HK-2 (cell line): ENCODE results near the gene NLGN1.

Source experiments
- DNase-seq: peaks from one replicate; pipeline ENCODE4 v3.0.0-alpha.2; 2018; ENCODE audit not compliant: unreplicated experiment

The NLGN1 gene

DNA sequence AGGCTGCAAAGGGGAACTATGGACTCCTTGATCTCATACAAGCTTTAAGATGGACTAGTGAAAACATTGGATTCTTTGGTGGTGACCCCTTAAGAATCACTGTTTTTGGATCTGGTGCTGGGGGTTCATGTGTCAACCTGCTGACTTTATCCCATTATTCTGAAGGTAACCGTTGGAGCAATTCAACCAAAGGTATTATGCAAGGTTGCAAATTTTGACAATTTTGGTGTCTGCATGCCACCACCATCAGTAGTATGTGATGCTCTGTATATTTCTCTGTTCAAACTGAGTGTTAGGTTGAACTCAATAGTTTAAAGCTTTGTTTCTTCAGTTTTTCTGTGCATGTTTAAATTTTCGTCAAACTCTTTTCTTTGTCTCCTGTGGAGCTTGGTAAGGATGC lies 877.8 kb downstream of the NLGN1 start:
- no peak for DNase-seq

DNA sequence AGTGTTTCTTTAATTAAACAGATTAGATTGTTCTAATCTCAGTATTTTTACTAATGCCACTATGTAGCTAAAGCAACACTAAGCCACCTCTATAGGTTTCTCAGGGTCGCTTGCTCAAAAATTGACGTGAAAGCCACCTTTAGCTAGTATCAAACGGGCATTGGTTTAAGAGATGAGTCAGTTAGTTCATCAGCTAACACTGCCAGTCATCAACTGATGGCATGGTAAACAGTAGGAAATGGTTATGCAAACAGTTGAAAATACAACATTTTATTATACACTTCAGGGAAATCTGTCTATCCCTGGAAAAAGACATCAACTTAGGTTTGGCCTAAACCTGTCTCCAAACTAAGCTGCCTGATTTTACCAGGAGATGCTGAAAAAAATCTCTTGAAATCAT lies 879.3 kb downstream of the NLGN1 start:
- no peak for DNase-seq

DNA sequence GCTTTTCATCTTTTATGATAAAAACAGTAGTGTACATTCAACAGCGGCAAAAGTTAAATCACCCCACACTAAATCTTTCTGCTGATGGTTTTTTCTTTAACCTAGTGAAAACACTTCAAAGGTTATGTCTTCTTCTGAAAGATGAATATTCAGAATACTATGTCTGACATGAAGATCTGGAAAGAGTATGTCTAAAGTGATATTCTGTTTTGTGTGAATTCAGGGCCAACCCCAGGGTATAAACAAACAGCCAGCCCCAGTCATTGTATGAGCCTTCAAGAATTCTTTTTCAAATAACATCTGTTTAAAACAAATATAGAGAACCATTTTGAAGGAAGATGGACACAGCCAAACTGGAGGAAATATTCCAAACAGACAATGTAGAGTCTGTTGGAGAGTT lies 880.5 kb downstream of the NLGN1 start:
- no peak for DNase-seq

- no peak for DNase-seq
Measured at GRCh38 chr3:174280186-174280585, 882.6 kb downstream of the NLGN1 start.

DNA sequence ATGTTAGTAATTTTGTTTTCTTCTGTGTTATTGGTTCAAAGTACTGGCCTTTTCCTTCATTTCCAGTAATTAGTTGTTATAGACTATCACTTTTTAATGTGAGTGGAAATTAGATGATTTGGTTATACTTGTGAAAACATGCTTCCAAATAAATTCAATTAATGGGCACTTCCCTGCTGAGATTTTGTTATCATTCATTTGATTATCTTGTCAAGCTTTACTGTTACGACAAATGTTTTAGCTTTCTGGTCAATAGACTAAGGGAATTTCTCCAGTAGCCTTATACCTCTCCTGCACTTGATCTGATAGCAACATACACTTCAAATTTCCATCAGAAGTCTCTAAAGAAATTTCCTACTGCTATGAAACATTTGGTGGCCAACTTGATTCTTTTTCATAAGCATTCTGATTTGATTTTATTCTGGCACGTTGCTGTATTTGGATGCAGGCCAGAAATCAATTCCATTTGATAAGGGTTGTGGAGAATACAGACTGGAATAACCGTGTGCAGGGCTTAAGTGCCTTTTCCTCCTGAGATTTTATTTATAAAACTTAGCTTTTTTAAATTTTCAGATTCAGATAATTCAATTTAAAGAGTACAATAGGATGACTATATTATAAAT lies 887.8 kb downstream of the NLGN1 start:
- DNase-seq: no peak

DNA sequence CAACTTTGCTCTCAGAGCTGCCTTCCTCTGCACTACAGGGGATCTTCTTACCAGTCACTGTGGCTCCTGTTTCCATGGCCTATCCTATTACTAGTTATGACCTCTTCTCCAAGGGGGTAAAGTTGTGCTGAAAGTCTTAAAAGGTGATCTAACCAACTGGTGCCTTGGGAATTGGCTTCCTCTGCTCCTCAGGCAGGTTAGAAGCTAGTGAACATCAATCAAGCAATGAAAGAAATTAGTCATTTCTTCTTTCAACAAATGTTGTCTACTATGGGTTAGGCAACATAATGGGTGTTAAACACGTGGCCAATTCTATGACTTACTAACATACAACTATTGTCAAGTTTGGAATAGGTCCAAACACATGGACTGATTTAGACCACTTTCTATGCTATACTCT lies 890.2 kb downstream of the NLGN1 start:
- DNase-seq: no peak

DNA sequence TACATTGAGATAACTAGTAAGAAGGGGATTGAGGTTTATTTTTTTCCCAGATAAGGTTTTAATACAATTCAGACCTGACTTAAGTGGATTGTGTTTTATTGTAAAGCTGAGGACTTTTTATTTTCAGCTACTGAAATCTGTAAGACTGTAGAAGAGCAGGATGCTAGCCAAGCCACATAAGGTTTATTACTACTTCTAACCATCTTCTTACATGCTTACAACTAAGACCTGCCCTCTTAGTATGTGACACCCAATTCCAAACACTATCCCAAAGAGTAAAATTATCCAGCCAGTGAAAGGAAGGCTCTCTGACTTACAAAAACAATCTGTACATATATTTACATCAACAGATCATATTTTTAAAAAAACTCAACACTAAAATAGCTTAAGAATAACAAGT lies 897.1 kb downstream of the NLGN1 start:
- no peak for DNase-seq

- DNase-seq: no peak
Measured at GRCh38 chr3:174295306-174296092, 898.0 kb downstream of the NLGN1 start.

GRCh38 chr3:174302746-174303315 lies 905.3 kb downstream of the NLGN1 start:
- no peak for DNase-seq

- DNase-seq: no peak
Measured at GRCh38 chr3:174303907-174304560, 906.5 kb downstream of the NLGN1 start.

- DNase-seq: no peak
Measured at GRCh38 chr3:174308736-174309135, 911.2 kb downstream of the NLGN1 start.

GRCh38 chr3:174310475-174310983 lies 913.0 kb downstream of the NLGN1 start:
- DNase-seq: no peak

- DNase-seq: no peak
Measured at GRCh38 chr3:174315225-174315624, 917.7 kb downstream of the NLGN1 start.

DNA sequence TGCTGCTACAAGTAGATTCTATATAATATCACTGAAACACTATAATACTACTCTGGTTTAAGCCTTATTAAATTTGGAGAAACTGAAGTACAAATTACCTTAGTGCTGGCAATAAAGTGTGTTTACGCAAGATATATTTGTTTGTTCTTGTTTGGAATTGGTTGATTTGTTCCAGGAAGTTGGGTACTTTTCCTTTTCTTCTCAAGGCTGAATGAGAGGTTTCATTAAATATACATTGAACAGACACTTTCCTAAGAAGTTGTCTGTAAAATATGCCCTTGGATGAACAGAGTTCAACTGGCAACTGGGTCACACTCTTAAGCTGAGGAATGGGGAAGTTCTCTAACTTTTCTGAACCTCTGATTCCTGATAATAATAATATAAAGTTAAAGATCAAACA lies 919.5 kb downstream of the NLGN1 start:
- DNase-seq: no peak

DNA sequence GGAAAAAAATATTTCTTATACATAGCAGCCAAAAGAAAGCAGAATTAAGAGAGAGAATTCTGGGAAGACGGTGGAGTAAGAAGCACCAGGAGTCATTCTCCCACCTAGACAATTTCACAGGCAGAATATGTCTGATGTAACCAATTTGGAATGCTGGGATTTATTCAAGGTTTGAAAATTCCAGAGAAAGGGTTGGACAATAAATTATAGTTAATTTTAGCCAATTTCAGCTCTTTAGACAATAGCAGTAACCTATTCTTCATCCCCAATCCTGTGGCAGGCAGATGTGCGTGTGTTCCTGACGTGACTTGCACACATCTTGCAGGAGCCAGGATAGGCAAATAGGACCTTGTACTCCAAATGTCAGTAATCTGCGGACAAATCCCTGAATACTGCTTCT lies 920.6 kb downstream of the NLGN1 start:
- no peak for DNase-seq

GRCh38 chr3:174321548-174321947 lies 924.0 kb downstream of the NLGN1 start:
- DNase-seq: no peak

DNA sequence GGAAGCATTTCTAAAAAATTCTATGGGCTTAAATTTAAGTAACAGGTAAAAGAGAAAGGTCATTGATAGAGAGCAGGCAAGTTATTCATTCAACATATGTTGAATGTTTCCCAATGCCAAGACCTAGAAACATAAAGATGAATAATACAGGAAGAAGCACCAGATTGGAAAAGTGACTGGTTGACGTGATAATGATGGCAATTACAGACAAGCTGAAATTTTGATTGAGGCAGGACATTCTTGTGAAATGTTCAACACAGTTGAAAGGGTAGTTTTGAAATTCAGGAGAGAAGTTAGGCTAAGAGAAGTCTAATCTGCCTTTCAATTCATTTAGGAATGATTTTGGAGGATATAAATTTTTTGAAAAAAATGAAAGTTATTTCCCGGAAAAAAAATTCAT lies 925.2 kb downstream of the NLGN1 start:
- DNase-seq: no peak

DNA sequence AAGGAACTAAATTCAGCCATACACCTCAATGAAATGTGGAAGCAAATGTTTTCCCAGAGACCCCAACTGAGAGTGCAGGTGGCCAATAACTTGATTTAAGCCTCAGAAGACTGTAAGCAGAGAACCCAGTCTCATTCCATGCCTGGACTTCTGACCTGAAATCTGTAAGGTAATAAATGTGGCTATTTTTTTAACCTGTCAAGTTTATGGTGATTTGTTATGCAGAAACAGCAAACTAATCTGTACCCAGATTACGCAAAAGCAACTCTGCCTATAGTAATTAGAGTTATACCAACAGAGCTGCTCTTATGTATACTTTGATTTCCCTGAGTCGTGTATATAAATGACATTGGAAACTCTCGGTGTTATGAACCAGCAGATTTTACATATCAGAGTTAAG lies 927.6 kb downstream of the NLGN1 start:
- no peak for DNase-seq

GRCh38 chr3:174325834-174326700 lies 928.5 kb downstream of the NLGN1 start:
- no peak for DNase-seq

DNA sequence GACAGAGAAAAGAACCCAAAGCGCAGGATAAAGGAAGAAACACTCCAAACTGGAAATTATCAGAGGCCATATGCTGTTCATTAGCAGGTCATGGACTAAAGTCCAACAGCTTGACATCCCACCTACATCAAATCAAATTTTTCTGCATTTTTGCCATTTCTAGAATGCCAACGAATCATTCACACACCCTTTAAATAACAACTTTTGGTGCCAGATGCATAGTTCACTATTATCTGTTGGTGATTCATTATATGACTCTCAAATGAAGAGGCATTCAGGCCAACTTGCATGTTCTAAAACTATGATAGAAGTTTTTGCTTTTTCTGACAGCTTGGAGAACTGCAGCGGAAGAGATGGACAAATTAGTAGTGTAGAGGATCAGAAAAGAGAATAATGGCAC lies 931.8 kb downstream of the NLGN1 start:
- no peak for DNase-seq

GRCh38 chr3:174330303-174330702 lies 932.8 kb downstream of the NLGN1 start:
- peak; percentile 7 for DNase-seq
